ENCODE results near the gene COX10.

Gene COX10

DNA sequence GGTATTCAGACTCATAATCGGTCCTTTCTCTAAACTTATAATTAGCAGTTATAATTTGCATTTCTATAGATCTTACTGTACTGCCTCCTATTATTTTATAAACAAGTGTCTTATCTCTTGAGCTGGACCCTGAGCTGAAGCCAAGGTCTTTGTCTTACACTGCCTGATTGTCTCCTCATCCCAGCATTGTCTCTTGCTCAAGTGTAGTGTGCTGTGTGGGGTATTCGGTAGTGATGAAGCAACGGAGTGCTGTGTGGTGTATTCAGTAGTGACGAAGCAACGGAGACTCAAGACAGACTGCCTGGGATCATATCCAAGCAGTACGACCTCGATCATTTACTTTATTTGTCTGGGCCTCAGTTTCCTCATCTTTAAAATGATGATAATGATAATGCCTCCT is 69.3 kb downstream of the COX10 start:
- no peak overlapping the region for H3K4me3 ChIP-seq (ENCODE audit: low read depth, low read length)
- TF ChIP-seq, protein P1, sequence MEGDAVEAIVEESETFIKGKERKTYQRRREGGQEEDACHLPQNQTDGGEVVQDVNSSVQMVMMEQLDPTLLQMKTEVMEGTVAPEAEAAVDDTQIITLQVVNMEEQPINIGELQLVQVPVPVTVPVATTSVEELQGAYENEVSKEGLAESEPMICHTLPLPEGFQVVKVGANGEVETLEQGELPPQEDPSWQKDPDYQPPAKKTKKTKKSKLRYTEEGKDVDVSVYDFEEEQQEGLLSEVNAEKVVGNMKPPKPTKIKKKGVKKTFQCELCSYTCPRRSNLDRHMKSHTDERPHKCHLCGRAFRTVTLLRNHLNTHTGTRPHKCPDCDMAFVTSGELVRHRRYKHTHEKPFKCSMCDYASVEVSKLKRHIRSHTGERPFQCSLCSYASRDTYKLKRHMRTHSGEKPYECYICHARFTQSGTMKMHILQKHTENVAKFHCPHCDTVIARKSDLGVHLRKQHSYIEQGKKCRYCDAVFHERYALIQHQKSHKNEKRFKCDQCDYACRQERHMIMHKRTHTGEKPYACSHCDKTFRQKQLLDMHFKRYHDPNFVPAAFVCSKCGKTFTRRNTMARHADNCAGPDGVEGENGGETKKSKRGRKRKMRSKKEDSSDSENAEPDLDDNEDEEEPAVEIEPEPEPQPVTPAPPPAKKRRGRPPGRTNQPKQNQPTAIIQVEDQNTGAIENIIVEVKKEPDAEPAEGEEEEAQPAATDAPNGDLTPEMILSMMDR (IDR thresholded peaks at IDR 0.05; ENCODE audit: low read depth, low read length, missing control alignments), result no peak
- in situ Hi-C loops (cut with HindIII; ENCODE audit: low pct_ligation_motif_present, low sequenced_read_pairs), result no loop called here
- no peak overlapping the region for H3K27ac ChIP-seq
- H3K36me3 ChIP-seq (replicated peaks), result no peaks in the 10 kb centered on the region
- no peaks in the 10 kb centered on the region for H3K27me3 ChIP-seq (replicated peaks)
- no peak for DNase-seq

DNA sequence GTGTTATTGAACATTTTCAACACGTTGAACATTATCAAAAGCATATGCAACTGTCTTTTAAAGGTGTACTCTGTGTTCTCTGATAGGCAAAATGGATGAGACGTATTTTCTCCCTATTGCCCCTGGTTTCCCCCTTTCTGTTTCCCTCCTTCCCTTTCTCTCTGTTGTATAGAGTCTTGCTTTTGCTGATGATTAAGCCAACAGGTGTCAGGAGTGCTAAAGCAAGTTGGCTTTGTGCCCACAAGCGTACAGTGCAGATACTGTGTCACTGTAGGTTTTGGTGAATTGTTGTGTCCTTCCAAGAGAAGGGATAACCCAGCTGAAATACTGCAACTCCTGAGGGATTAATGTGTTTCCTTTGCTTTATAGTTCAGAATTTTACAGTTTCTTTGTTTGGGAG is 74.4 kb downstream of the COX10 start:
- TF ChIP-seq, protein P1 (IDR thresholded peaks at IDR 0.05; ENCODE audit: low read depth, low read length, missing control alignments), result no peak
- Histone ChIP-seq H3K36me3 (replicated peaks) (no peaks in the 10 kb centered on the region), H3K4me3 (ENCODE audit: low read depth, low read length) (no peak overlapping the region), H3K27me3 (replicated peaks) (no peaks in the 10 kb centered on the region), H3K27ac (no peak overlapping the region)
- no peak for DNase-seq
- in situ Hi-C loops (cut with HindIII; ENCODE audit: low pct_ligation_motif_present, low sequenced_read_pairs), result no loop called here

DNA sequence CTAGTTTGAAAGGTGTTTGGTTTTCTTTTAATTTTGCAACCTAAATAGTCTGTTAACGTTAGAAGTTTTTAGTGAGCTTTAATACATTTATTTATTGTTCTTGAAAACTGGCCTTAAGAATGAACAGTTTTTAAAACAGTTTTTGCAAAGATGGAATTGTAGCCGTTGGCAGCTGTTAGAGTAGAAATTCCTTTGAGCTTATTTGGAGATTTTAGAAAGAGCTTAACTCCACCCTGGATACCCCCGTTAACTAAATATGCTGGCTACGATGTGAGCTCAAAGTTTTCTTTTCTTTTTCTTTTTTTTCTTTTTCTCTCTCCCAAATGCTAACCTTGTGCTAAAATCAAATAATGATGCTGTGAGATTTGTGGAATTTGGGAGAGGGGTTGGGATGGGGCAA is 75.2 kb downstream of the COX10 start:
- no peaks in the 10 kb centered on the region for H3K27me3 ChIP-seq (replicated peaks)
- TF ChIP-seq, protein P1 (IDR thresholded peaks at IDR 0.05; ENCODE audit: low read depth, low read length, missing control alignments), result no peak
- no peak for DNase-seq
- H3K36me3 ChIP-seq (replicated peaks), result no peaks in the 10 kb centered on the region
- in situ Hi-C loops (cut with HindIII; ENCODE audit: low pct_ligation_motif_present, low sequenced_read_pairs), result no loop called here
- H3K4me3 ChIP-seq (ENCODE audit: low read depth, low read length), result no peak overlapping the region
- no peak overlapping the region for H3K27ac ChIP-seq

DNA sequence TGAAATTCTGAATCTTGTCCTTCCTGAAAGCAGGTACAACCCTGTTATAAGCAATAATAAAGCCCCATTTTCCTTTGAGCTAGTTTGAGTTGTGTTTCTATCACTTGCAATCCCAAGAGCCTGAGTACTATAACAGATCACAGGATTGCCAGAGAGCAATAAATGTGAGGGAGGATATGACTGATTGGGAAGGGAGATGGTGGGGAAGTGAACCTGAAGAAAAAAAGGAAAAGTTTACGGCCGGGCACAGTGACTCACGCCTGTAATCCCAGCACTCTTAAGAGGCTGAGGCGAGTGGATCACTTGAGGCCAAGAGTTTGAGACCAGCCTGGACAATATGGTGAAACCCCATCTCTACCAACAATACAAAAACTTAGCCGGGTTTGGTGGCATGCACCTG is 80.4 kb downstream of the COX10 start:
- DNase-seq, result no peak
- in situ Hi-C loops (cut with HindIII; ENCODE audit: low pct_ligation_motif_present, low sequenced_read_pairs), result no loop called here

DNA sequence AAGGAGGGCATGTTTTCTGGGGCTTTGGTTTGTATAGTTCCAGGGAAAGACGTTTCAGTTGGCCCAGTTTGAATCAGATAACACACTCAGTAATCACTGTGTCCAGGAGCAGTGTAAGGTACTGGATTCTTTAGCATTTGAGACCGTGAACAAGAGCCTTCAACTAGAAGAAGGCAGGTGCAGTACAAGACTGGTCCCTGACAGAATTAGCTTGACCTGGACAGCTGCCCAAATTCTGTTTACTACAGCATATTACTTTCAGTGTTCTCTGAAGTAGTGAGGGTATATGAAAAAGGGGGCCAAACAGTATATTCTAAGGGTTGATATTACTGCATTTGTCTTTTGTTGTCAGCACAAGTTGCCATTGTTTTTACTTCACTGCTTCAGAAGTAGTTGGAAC is 81.3 kb downstream of the COX10 start:
- Histone ChIP-seq H3K27me3 (replicated peaks) (no peaks in the 10 kb centered on the region), H3K4me3 (ENCODE audit: low read depth, low read length) (no peak overlapping the region), H3K36me3 (replicated peaks) (no peaks in the 10 kb centered on the region), H3K27ac (no peak overlapping the region)
- TF ChIP-seq, protein P1 (IDR thresholded peaks at IDR 0.05; ENCODE audit: low read depth, low read length, missing control alignments), result no peak
- in situ Hi-C loops (cut with HindIII; ENCODE audit: low pct_ligation_motif_present, low sequenced_read_pairs), result no loop called here
- no peak for DNase-seq

More for the DNA sequence above, 80.4 kb downstream of the COX10 start:
- Histone ChIP-seq H3K27ac (no peak overlapping the region), H3K27me3 (replicated peaks) (no peaks in the 10 kb centered on the region), H3K4me3 (ENCODE audit: low read depth, low read length) (no peak overlapping the region), H3K36me3 (replicated peaks) (no peaks in the 10 kb centered on the region)
- TF ChIP-seq, protein P1 (IDR thresholded peaks at IDR 0.05; ENCODE audit: low read depth, low read length, missing control alignments), result no peak

DNA sequence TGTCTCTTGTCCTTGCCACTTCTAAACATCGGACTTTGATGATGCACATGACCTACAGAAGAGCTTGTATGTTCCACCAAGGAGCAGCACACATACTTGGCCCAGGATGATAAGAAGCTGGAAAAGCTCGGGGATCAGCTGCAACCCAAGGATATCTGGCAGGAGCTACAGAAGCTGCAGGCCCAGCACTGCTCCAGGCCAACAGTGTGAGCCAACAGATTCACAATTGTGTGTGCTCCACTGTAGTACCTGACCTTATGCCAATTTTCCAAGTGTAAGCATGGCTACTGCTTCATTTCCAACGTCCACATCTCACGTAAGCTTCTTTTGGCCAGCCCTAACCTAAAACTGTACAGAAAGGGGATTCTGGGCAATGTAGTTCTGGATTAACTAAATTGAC is 83.4 kb downstream of the COX10 start:
- no peak overlapping the region for H3K4me3 ChIP-seq (ENCODE audit: low read depth, low read length)
- H3K36me3 ChIP-seq (replicated peaks), result no peaks in the 10 kb centered on the region
- TF ChIP-seq, protein P1 (IDR thresholded peaks at IDR 0.05; ENCODE audit: low read depth, low read length, missing control alignments), result no peak
- in situ Hi-C loops (cut with HindIII; ENCODE audit: low pct_ligation_motif_present, low sequenced_read_pairs), result no loop called here
- no peaks in the 10 kb centered on the region for H3K27me3 ChIP-seq (replicated peaks)
- no peak for DNase-seq
- no peak overlapping the region for H3K27ac ChIP-seq
